K562 (cell line): ENCODE measurements around the gene ASCC1. TPM values are rescaled to one million over a fixed set of nuclear protein-coding genes. Genes with fewer than 3 reads are reported as not detected.

Experiments
- ATF3 ChIP-seq, 2 experiments: fragments of 450-650 bp in 1 of 2; sonication (generic) in 1 of 2; formaldehyde crosslinking in 1 of 2; IDR thresholded peaks in 1 of 2; conservative IDR thresholded peaks in 1 of 2; 2 replicates each; pipeline versions ENCODE4 v1.6.1 to v1.8.1; 2016 to 2023; ENCODE audit warnings: mild to moderate bottlenecking in 2 of 2, moderate library complexity in 2 of 2, inconsistent platforms in 1 of 2, missing genetic modification reagents in 1 of 2
- FOXK1 ChIP-seq: sonication (generic); formaldehyde crosslinking; IDR thresholded peaks from 2 replicates; pipeline ENCODE4 v1.8.0; 2022; ENCODE audit warnings: missing genetic modification reagents, mild to moderate bottlenecking, borderline replicate concordance
- KAT7 ChIP-seq: sonication (generic); formaldehyde crosslinking; IDR thresholded peaks from 2 replicates; pipeline ENCODE4 v1.8.0; 2022; ENCODE audit warnings: missing genetic modification reagents, mild to moderate bottlenecking, borderline replicate concordance
- NUFIP1 ChIP-seq: fragments of 450-650 bp; IDR thresholded peaks from 2 replicates; pipeline ENCODE4 v1.6.1; 2018; ENCODE audit not compliant: partially characterized antibody
- PHF21A ChIP-seq: fragments of 450-650 bp; IDR thresholded peaks from 2 replicates; pipeline ENCODE4 v1.6.1; 2017; ENCODE audit warnings: low read depth, borderline replicate concordance
- RBM14 ChIP-seq: fragments of 200-400 bp; formaldehyde crosslinking; IDR thresholded peaks from 2 replicates; pipeline ENCODE4 v1.6.1; 2018; ENCODE audit warnings: low read depth, mild to moderate bottlenecking, low read length, moderate library complexity, borderline replicate concordance; ENCODE audit not compliant: insufficient read depth
- REST ChIP-seq, 2 experiments: fragments of 450-650 bp; formaldehyde crosslinking in 1 of 2; IDR thresholded peaks; 2 replicates each; pipeline versions ENCODE4 v1.4.0 to v1.6.1; 2014 to 2020; ENCODE audit warnings: mild to moderate bottlenecking in 2 of 2, borderline replicate concordance in 1 of 2, low read depth in 1 of 2
- ZNF384 ChIP-seq: IDR thresholded peaks from 2 replicates; pipeline ENCODE4 v1.6.1; 2012; ENCODE audit warnings: low read depth, low read length, improper control_type of control experiment
- ZNF609 ChIP-seq: sonication (generic); formaldehyde crosslinking; IDR thresholded peaks from 2 replicates; pipeline ENCODE4 v1.8.1; 2023; ENCODE audit warnings: missing genetic modification reagents, mild to moderate bottlenecking, borderline replicate concordance
- ZNF780A ChIP-seq: fragments of 250-450 bp; sonication (Bioruptor Pico); IDR thresholded peaks from 2 replicates; pipeline ENCODE4 v1.5.0; 2021; ENCODE audit warnings: mild to moderate bottlenecking
- polyA plus RNA-seq, 8 experiments: library from polyadenylated mRNA; depleted of rRNA in 4 of 8; stranded (reverse) in 5 of 8; unstranded in 3 of 8; fragments of >200 nt; fragmentation: Nextera tagmentation in 2 of 8; fragmentation: Illumina TruSeq in 1 of 8; extraction: Ambion mirVana in 2 of 8; extraction: Trizol in 1 of 8; gene quantifications; 2 replicates each; pipeline versions ENCODE4 v1.2.1 to v1.2.3, GENCODE V29; 2011 to 2014; ENCODE audit warnings: inconsistent platforms in 1 of 8, missing spikeins in 1 of 8
- total RNA-seq, 7 experiments: library from RNA; depleted of rRNA in 6 of 7; stranded (reverse); fragments of >200 nt in 6 of 7; fragmentation: Illumina TruSeq in 2 of 7; extraction: Trizol in 2 of 7; gene quantifications; 2 replicates each; pipeline versions ENCODE4 v1.2.1 to v1.2.3, GENCODE V29; 2011 to 2021; ENCODE audit warnings: low replicate concordance in 1 of 7

ASCC1 gene
- total and polyA plus RNA-seq, 9 of the 15 experiments (the other 6 are each of a cell fraction or from before 2014, with no cell fraction given) = 31.7 to 73.3 (median 52.8) TPM

GRCh38 chr10:72254813-72255568 lies 38.9 kb upstream of the ASCC1 start (continued):
- no peak for TF ChIP-seq PHF21A
- peak; percentile 36 for TF ChIP-seq NUFIP1
- 0 out of 2 replicates have a peak, but pooled peaks have one; percentile 6 for TF ChIP-seq ZNF384
- no peak for TF ChIP-seq ATF3 (IDR thresholded peaks at IDR 0.05)
- no peak for TF ChIP-seq ATF3 (CRISPR knock-in tag; conservative IDR thresholded peaks at IDR 0.05)
- TF ChIP-seq KAT7 (CRISPR knock-in tag) = 0 out of 2 replicates have a peak, but pooled peaks have one; percentile 45
- peak; percentile 53; the same call in 1 of the 2 replicates for TF ChIP-seq REST (IDR thresholded peaks at IDR 0.05; ENCODE audit: borderline replicate concordance)
- TF ChIP-seq REST (CRISPR knock-in tag; IDR thresholded peaks at IDR 0.05; ENCODE audit: low read depth) = 0 out of 2 replicates have a peak, but pooled peaks have one; percentile 49
- TF ChIP-seq FOXK1 (CRISPR knock-in tag) = no peak
- no peak for TF ChIP-seq ZNF609 (CRISPR knock-in tag)
- no peak for TF ChIP-seq RBM14
- TF ChIP-seq ZNF780A = no peak
